EL (cell line): ENCODE data around the gene TUBB3.
"Not testable (repeated sequence)": the region's sequence is repeated elsewhere in the genome, so short reads cannot be mapped to it uniquely, and the experiment has no call there.

ENCODE experiments used
- DNase-seq: peaks from one replicate; pipeline ENCODE4 v3.0.0-alpha.2; 2016

TUBB3 gene

GRCh38 chr16:89918453-89919347 is 4.4 kb upstream of the TUBB3 start, which contains the start of gene MC1R:
Gene MC1R, plus strand, starts transcription at chr16:89918862. Its CDS starts 397 bp downstream, at chr16:89919259.
- peak; percentile 53 for DNase-seq

- DNase-seq = no peak
These were observed 3.4 kb upstream of the TUBB3 start for GRCh38 chr16:89919535-89920406.

GRCh38 chr16:89920723-89921122 is 2.4 kb upstream of the TUBB3 start:
- peak; percentile 32 for DNase-seq

- DNase-seq = no peak
These were observed 1.9 kb upstream of the TUBB3 start for GRCh38 chr16:89921131-89921701.

- peak; percentile 97 for DNase-seq
These were observed 1.3 kb upstream of the TUBB3 start for GRCh38 chr16:89921702-89922476.

GRCh38 chr16:89922477-89922883 is 662 bp upstream of the TUBB3 start:
- peak; percentile 92 for DNase-seq

- DNase-seq = peak; percentile 13
These were observed 626 bp downstream of the TUBB3 start for GRCh38 chr16:89923640-89924296.

- DNase-seq = peak; percentile 45
These were observed 1.3 kb downstream of the TUBB3 start for GRCh38 chr16:89924297-89924924.

GRCh38 chr16:89924925-89925307 is 1.8 kb downstream of the TUBB3 start:
- no peak for DNase-seq

GRCh38 chr16:89925596-89926079 is 2.5 kb downstream of the TUBB3 start:
- no peak for DNase-seq

- no peak for DNase-seq
These were observed 8.3 kb downstream of the TUBB3 start for GRCh38 chr16:89931305-89931896.

GRCh38 chr16:89931964-89932363 is 8.8 kb downstream of the TUBB3 start:
- DNase-seq = no peak

GRCh38 chr16:89934019-89934418 is 10.9 kb downstream of the TUBB3 start:
- DNase-seq = not testable (repeated sequence)

- no peak for DNase-seq
These were observed 11.7 kb downstream of the TUBB3 start for GRCh38 chr16:89934611-89935553.

- DNase-seq = not testable (repeated sequence)
These were observed 12.5 kb downstream of the TUBB3 start for GRCh38 chr16:89935620-89936019.

GRCh38 chr16:89936034-89936433 is 12.9 kb downstream of the TUBB3 start:
- no peak for DNase-seq

- DNase-seq = no peak
These were observed 13.4 kb downstream of the TUBB3 start for GRCh38 chr16:89936508-89936907.

GRCh38 chr16:89936981-89937380 is 13.8 kb downstream of the TUBB3 start:
- no peak for DNase-seq

GRCh38 chr16:89938175-89938885 is 15.2 kb downstream of the TUBB3 start:
- DNase-seq = no peak
